HG02571 (cell line): ENCODE results near the gene ADARB2.

ENCODE experiments used
- ATAC-seq: cut with Tn5 transposase; IDR thresholded peaks from one replicate; pipeline ENCODE4 v1.9.1; 2021; ENCODE audit warnings: mild to moderate bottlenecking, moderate library complexity; ENCODE audit not compliant: unreplicated experiment

Gene ADARB2

GRCh38 chr10:1200866-1201807, 536.2 kb downstream of the ADARB2 start:
- ATAC-seq, result no peak

GRCh38 chr10:1199897-1200721, 537.2 kb downstream of the ADARB2 start:
- ATAC-seq, result no peak

GRCh38 chr10:1199345-1199673, 538.0 kb downstream of the ADARB2 start:
- no peak for ATAC-seq

- ATAC-seq, result no peak
These were observed 538.6 kb downstream of the ADARB2 start for GRCh38 chr10:1198453-1199344.

- no peak for ATAC-seq
These were observed 539.9 kb downstream of the ADARB2 start for GRCh38 chr10:1197384-1197783.

GRCh38 chr10:1196656-1197055, 540.7 kb downstream of the ADARB2 start:
- ATAC-seq, result no peak

- ATAC-seq, result no peak
These were observed 541.5 kb downstream of the ADARB2 start for GRCh38 chr10:1195828-1196227.

- ATAC-seq, result no peak
These were observed 543.2 kb downstream of the ADARB2 start for GRCh38 chr10:1194161-1194560.

- no peak for ATAC-seq
These were observed 543.8 kb downstream of the ADARB2 start for GRCh38 chr10:1193561-1193960.

GRCh38 chr10:1191752-1192151, 545.6 kb downstream of the ADARB2 start:
- ATAC-seq, result no peak

GRCh38 chr10:1190791-1191490, 546.4 kb downstream of the ADARB2 start:
- ATAC-seq, result no peak

GRCh38 chr10:1190052-1190395, 547.3 kb downstream of the ADARB2 start:
- ATAC-seq, result no peak

GRCh38 chr10:1189166-1190051, 547.9 kb downstream of the ADARB2 start:
- no peak for ATAC-seq

GRCh38 chr10:1188558-1189135, 548.7 kb downstream of the ADARB2 start:
- ATAC-seq, result no peak

GRCh38 chr10:1187855-1188557, 549.3 kb downstream of the ADARB2 start:
- no peak for ATAC-seq

- ATAC-seq, result no peak
These were observed 550.0 kb downstream of the ADARB2 start for GRCh38 chr10:1187151-1187854.

- ATAC-seq, result no peak
These were observed 550.7 kb downstream of the ADARB2 start for GRCh38 chr10:1186683-1186990.
